ENCODE results near the gene MYO5A.
A peak's percentile ranks its signal among the peaks of the same experiment; 100 is the strongest.
"Not testable (repeated sequence)": the region's sequence is repeated elsewhere in the genome, so short reads cannot be mapped to it uniquely, and the experiment has no call there.

The MYO5A gene

DNA sequence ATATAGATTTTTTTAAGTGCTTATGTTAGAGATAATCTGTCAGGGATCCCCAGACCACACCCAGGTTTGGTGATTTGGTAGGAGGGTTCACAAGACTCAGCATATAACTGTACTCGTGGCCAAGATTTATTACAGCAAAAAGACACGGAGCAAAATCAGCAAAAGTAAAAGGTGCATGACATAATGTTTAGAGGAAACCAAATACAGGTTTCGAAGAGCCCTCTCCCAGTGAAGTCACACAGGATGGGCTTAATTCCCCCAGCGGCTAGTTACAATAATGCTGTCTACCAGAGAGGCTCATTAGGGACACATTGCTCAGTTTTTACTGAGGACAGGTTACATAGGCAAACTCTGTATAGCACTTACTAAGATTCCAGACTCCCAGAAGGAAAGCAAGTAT, 36.5 kb downstream of the MYO5A start:
- TF ChIP-seq, protein P1, sequence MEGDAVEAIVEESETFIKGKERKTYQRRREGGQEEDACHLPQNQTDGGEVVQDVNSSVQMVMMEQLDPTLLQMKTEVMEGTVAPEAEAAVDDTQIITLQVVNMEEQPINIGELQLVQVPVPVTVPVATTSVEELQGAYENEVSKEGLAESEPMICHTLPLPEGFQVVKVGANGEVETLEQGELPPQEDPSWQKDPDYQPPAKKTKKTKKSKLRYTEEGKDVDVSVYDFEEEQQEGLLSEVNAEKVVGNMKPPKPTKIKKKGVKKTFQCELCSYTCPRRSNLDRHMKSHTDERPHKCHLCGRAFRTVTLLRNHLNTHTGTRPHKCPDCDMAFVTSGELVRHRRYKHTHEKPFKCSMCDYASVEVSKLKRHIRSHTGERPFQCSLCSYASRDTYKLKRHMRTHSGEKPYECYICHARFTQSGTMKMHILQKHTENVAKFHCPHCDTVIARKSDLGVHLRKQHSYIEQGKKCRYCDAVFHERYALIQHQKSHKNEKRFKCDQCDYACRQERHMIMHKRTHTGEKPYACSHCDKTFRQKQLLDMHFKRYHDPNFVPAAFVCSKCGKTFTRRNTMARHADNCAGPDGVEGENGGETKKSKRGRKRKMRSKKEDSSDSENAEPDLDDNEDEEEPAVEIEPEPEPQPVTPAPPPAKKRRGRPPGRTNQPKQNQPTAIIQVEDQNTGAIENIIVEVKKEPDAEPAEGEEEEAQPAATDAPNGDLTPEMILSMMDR (IDR thresholded peaks at IDR 0.05; ENCODE audit: insufficient read depth, low read depth, low read length, missing control alignments): no peak
- H3K4me3 ChIP-seq (ENCODE audit: low read depth, low read length): no peak overlapping the region

DNA sequence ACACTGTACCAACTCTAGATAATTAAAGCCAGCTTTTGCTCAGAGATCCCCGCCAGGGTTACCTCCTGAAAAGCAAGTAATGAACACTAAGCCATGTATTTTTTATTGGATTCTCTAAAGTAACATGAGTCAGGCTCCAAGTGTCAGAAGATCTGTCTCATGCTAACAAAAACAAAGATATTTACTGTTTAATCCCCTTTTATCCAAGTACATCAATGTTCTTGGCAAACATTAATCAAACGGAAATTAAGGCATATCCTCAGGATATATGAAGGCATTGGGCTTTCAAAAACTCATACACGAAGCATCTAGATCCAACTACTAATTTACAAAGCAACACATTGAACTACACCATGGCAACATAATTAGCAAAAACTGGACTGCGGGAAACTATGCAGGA, 37.2 kb downstream of the MYO5A start:
- DNase-seq (ENCODE audit: low read depth): no peak
- TF ChIP-seq, protein P1 (IDR thresholded peaks at IDR 0.05; ENCODE audit: insufficient read depth, low read depth, low read length, missing control alignments): no peak
- H3K4me3 ChIP-seq (ENCODE audit: low read depth, low read length): no peak overlapping the region

More for the DNA sequence above, 36.5 kb downstream of the MYO5A start:
- DNase-seq (ENCODE audit: low read depth): no peak

DNA sequence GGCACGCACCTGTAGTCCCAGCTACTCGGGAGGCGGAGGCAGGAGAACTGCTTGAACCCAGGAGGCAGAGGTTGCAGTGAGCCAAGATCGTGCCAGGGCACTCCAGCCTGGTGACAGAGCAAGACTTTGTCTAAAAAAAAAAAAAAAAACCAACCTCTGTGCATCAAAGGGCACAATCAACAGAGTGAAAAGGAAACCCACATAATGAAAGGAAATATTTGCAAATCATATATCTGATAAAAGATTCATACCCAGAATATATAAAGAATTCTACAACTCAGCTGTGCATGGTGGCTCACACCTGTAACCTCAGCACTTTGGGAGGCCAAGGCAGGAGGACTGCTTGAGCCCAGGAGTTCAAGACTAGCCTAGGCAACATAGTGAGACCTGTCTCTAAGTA, 39.2 kb downstream of the MYO5A start:
- not testable (repeated sequence) for DNase-seq (ENCODE audit: low read depth)

DNA sequence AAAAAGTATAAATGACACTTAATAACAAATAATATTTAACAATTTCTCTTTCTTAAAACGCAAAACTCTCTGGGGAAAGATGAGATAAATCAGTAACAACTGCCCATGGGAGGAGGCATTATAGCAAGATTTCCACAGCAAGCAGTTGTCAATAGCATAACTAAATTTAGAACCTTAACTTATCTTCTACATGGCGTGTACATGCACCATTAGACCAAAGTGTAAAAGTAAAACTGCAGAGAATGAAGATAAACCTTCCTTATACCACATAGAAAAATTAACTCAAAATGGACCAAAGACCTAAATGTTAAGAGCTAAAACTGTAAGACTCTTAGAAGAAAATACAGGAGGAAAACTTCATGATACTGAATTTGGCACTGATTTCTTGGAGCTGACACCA, 39.9 kb downstream of the MYO5A start:
- peak overlapping the region; percentile 10; the same call in 1 of the 2 replicates for H3K4me3 ChIP-seq (ENCODE audit: low read depth, low read length)
- peak; percentile 30 for DNase-seq (ENCODE audit: low read depth)
- TF ChIP-seq, protein P1 (IDR thresholded peaks at IDR 0.05; ENCODE audit: insufficient read depth, low read depth, low read length, missing control alignments): no peak

More for the DNA sequence above, 39.2 kb downstream of the MYO5A start:
- H3K4me3 ChIP-seq (ENCODE audit: low read depth, low read length): not testable (repeated sequence)

DNA sequence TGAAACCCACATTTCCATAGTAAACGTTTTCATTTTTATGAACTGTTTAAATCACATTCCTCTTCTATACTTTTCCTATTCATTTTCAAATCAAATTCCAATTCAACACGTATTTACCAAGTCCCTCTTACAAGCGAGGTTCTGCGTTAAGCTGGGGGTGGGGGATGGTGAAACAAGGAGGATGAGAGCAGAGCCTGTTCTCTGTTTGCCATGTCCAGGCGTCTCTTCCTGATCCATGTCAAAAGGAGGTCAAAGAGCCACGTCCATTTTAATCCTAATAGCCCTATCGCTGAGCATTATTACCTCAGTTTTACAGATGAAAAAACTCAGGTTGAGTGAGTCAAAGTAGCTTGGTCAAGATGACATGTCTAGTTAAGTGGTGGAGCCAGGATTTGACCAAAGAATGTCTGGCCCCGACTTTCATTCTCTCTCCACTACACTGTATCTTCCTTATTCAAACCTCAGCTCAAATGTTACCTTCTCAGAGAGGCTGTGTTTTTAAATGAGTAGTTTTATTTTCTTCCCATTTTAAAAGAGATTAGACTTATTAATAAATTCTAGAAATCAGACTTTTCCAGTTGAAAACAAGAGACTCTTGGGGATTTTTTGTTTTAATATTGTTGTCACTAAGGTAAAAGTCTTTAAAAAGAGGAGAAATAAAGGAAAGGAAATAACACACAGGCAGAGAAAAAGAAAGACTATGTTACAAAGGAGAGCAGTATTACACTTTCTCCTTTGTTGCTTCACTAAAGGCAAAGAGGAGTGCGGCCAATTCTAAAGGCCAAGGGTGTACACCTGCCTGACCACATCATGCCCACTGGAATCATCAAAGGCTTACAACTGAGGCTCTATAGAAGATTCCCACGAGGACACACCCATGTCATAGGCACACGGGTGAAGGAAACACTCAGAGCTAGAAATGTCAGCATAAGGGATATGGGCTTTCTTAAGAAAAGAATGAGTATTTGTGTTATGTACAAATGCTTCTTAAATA, 42.4 kb downstream of the MYO5A start:
- TF ChIP-seq, protein P1 (IDR thresholded peaks at IDR 0.05; ENCODE audit: insufficient read depth, low read depth, low read length, missing control alignments): no peak
- H3K4me3 ChIP-seq (ENCODE audit: low read depth, low read length): no peak overlapping the region

DNA sequence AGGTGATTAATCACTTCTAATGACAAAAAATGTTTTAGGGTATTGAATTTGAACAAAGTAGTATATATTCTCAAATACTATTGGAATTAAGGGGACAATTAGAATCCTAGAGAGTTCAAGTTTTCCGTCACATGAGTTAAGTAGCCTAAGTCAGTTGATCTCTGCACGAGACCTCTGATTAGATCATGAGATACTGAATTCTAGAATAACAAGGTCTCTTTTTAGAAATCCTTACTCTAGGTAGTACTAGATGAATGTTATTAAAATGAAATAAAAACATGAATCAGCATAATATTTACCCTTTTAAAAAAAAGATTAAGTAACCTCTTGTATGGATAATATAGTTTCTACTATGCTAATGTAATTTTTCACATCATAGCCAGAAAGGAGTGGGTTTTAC, 43.4 kb downstream of the MYO5A start:
- DNase-seq (ENCODE audit: low read depth): no peak
- TF ChIP-seq, protein P1 (IDR thresholded peaks at IDR 0.05; ENCODE audit: insufficient read depth, low read depth, low read length, missing control alignments): no peak
- H3K4me3 ChIP-seq (ENCODE audit: low read depth, low read length): no peak overlapping the region

More for the DNA sequence above, 42.4 kb downstream of the MYO5A start:
- DNase-seq (ENCODE audit: low read depth): no peak

DNA sequence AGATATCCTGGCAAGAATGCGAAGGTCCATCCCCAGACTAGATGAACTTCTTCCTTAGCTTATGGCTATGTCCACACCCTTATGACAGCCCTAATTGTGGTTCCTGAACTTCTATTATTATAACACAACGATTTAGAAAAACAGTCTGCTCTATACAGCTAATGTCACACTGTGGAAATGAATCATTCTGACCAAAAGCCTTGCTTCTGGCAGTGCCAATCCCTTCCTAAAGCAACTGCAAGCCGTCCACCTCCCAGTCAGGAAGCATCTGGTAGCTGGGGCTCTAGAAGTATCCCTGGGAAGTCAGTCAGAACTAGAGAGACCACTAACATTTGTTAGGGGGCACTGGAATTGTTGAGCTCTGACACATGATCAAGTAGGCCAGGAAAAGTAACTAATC, 45.0 kb downstream of the MYO5A start:
- H3K4me3 ChIP-seq (ENCODE audit: low read depth, low read length): no peak overlapping the region
- DNase-seq (ENCODE audit: low read depth): no peak
- TF ChIP-seq, protein P1 (IDR thresholded peaks at IDR 0.05; ENCODE audit: insufficient read depth, low read depth, low read length, missing control alignments): no peak

All from GM12865 (cell line).